ENCODE data around the gene C2orf81. TPM values are rescaled to one million over a fixed set of nuclear protein-coding genes. Genes with fewer than 3 reads are reported as not detected.

Gene C2orf81
- total RNA-seq, 2 donors from 2014 or later: 1.7 to 1.9 TPM

GRCh38 chr2:74418312-74418711 lies 3.1 kb downstream of the C2orf81 start:
- no peak for ATAC-seq (ENCODE audit: insufficient number of reproducible peaks, low FRiP score, low read depth)

GRCh38 chr2:74417763-74418162 lies 3.7 kb downstream of the C2orf81 start:
- Histone ChIP-seq H3K4me1 (ENCODE audit: control insufficient read depth in 1 of 2, low read depth in 2 of 2) (peaks cover 3 to 40% of the 10 kb centered on the region in 2 donors), H3K36me3 (no peaks in the 10 kb centered on the region), H3K9me3 (no peaks in the 10 kb centered on the region), H3K27ac (no peak overlapping the region), H3K27me3 (replicated peaks; ENCODE audit: insufficient read depth) (no peaks in the 10 kb centered on the region), H3K4me3 (no peak overlapping the region)
- DNase-seq (ENCODE audit: low spot score) (no peak), ATAC-seq (ENCODE audit: insufficient number of reproducible peaks, low FRiP score, low read depth) (no peak)
- TF ChIP-seq CTCF (IDR thresholded peaks at IDR 0.05): no peak

More at GRCh38 chr2:74418312-74418711, 3.1 kb downstream of the C2orf81 start:
- Histone ChIP-seq H3K36me3 (no peaks in the 10 kb centered on the region), H3K27ac (no peak overlapping the region), H3K27me3 (replicated peaks; ENCODE audit: insufficient read depth) (no peaks in the 10 kb centered on the region), H3K4me3 (peak overlapping the region; percentile 18), H3K4me1 (ENCODE audit: control insufficient read depth in 1 of 2, low read depth in 2 of 2) (peaks cover 3 to 40% of the 10 kb centered on the region in 2 donors), H3K9me3 (no peaks in the 10 kb centered on the region)
- TF ChIP-seq CTCF (IDR thresholded peaks at IDR 0.05): no peak
- DNase-seq (ENCODE audit: low spot score): no peak

GRCh38 chr2:74417197-74417596 lies 4.2 kb downstream of the C2orf81 start:
- H3K4me1 ChIP-seq (ENCODE audit: control insufficient read depth in 1 of 2, low read depth in 2 of 2): peaks cover 3 to 37% of the 10 kb centered on the region in 2 donors
- H3K4me3 ChIP-seq: no peak overlapping the region
- no peak for TF ChIP-seq CTCF (IDR thresholded peaks at IDR 0.05)
- ATAC-seq (ENCODE audit: insufficient number of reproducible peaks, low FRiP score, low read depth) (no peak), DNase-seq (ENCODE audit: low spot score) (no peak)
- H3K27ac ChIP-seq: no peak overlapping the region
- no peaks in the 10 kb centered on the region for H3K27me3 ChIP-seq (replicated peaks; ENCODE audit: insufficient read depth)
- no peaks in the 10 kb centered on the region for H3K36me3 ChIP-seq
- H3K9me3 ChIP-seq: no peaks in the 10 kb centered on the region

GRCh38 chr2:74416778-74417177 lies 4.6 kb downstream of the C2orf81 start:
- H3K4me1 ChIP-seq (ENCODE audit: control insufficient read depth in 1 of 2, low read depth in 2 of 2): peaks cover 3 to 33% of the 10 kb centered on the region in 2 donors
- no peak for TF ChIP-seq CTCF (IDR thresholded peaks at IDR 0.05)
- ATAC-seq (ENCODE audit: insufficient number of reproducible peaks, low FRiP score, low read depth) (no peak), DNase-seq (ENCODE audit: low spot score) (no peak)
- H3K4me3 ChIP-seq: no peak overlapping the region
- H3K36me3 ChIP-seq: no peaks in the 10 kb centered on the region
- H3K27ac ChIP-seq: no peak overlapping the region
- no peaks in the 10 kb centered on the region for H3K27me3 ChIP-seq (replicated peaks; ENCODE audit: insufficient read depth)
- H3K9me3 ChIP-seq: no peaks in the 10 kb centered on the region

- ATAC-seq (ENCODE audit: insufficient number of reproducible peaks, low FRiP score, low read depth) (no peak), DNase-seq (ENCODE audit: low spot score) (no peak)
- no peaks in the 10 kb centered on the region for H3K9me3 ChIP-seq
- H3K4me1 ChIP-seq (ENCODE audit: control insufficient read depth in 1 of 2, low read depth in 2 of 2): peaks cover 3 to 30% of the 10 kb centered on the region in 2 donors
- no peak overlapping the region for H3K27ac ChIP-seq
- H3K36me3 ChIP-seq: no peaks in the 10 kb centered on the region
- no peaks in the 10 kb centered on the region for H3K27me3 ChIP-seq (replicated peaks; ENCODE audit: insufficient read depth)
- no peak for TF ChIP-seq CTCF (IDR thresholded peaks at IDR 0.05)
- peak overlapping the region; percentile 89 for H3K4me3 ChIP-seq
Measured at GRCh38 chr2:74415762-74416395, 5.5 kb downstream of the C2orf81 start.

Measured in thoracic aorta (tissue), 2 donors.